Trophoblast cell (in vitro differentiated cells and primary cell): ENCODE measurements around the gene SGTA.

Source experiments
- DNase-seq, 2 donors: peaks; one replicate each; pipeline ENCODE4 v3.0.0-alpha.2; 2016
- H2AFZ ChIP-seq: 2 replicates; pipeline ENCODE4 v1.6.1; 2013; ENCODE audit warnings: low read length, moderate library complexity, mild to moderate bottlenecking; ENCODE audit not compliant: insufficient read depth, poor library complexity
- H2AK5ac ChIP-seq: 2 replicates; pipeline ENCODE4 v1.6.1; 2013; ENCODE audit warnings: mild to moderate bottlenecking, low read length
- H2BK120ac ChIP-seq: 2 replicates; pipeline ENCODE4 v1.6.1; 2013; ENCODE audit warnings: low read length, mild to moderate bottlenecking, moderate library complexity; ENCODE audit not compliant: insufficient read depth, poor library complexity
- H2BK12ac ChIP-seq: 2 replicates; pipeline ENCODE4 v1.6.1; 2013; ENCODE audit warnings: mild to moderate bottlenecking, low read length, moderate library complexity
- H2BK5ac ChIP-seq: 2 replicates; pipeline ENCODE4 v1.6.1; 2013; ENCODE audit warnings: low read length, low read depth, moderate library complexity, mild to moderate bottlenecking; ENCODE audit not compliant: poor library complexity
- H3K14ac ChIP-seq: 2 replicates; pipeline ENCODE4 v1.6.1; 2013; ENCODE audit warnings: mild to moderate bottlenecking, low read length
- H3K18ac ChIP-seq: 2 replicates; pipeline ENCODE4 v1.6.1; 2013; ENCODE audit warnings: mild to moderate bottlenecking, low read length
- H3K23ac ChIP-seq: 2 replicates; pipeline ENCODE4 v1.6.1; 2013; ENCODE audit warnings: low read length
- H3K27ac ChIP-seq: 2 replicates; pipeline ENCODE4 v1.5.1; 2013; ENCODE audit warnings: low read depth, mild to moderate bottlenecking, inconsistent platforms, low read length, moderate library complexity
- H3K27me3 ChIP-seq: 2 replicates; pipeline ENCODE4 v1.6.1; 2013; ENCODE audit warnings: inconsistent platforms, mild to moderate bottlenecking, low read length, moderate library complexity; ENCODE audit not compliant: insufficient read depth
- H3K36me3 ChIP-seq, 2 experiments: 1 replicate in 1 of 2; 2 replicates in 1 of 2; pipeline ENCODE4 v1.6.1; 2013; ENCODE audit warnings: low read length in 2 of 2, mild to moderate bottlenecking in 2 of 2, moderate library complexity in 1 of 2; ENCODE audit not compliant: insufficient read depth in 2 of 2, control insufficient read depth in 1 of 2
- H3K4ac ChIP-seq: 2 replicates; pipeline ENCODE4 v1.6.1; 2013; ENCODE audit warnings: low read depth, mild to moderate bottlenecking, low read length, moderate library complexity
- H3K4me1 ChIP-seq, 2 experiments: 1 replicate in 1 of 2; 2 replicates in 1 of 2; pipeline ENCODE4 v1.6.1; 2013; ENCODE audit warnings: low read length in 2 of 2, mild to moderate bottlenecking in 2 of 2, moderate library complexity in 1 of 2; ENCODE audit not compliant: insufficient read depth in 2 of 2, control insufficient read depth in 1 of 2
- H3K4me2 ChIP-seq: 2 replicates; pipeline ENCODE4 v1.6.1; 2013; ENCODE audit warnings: inconsistent platforms, mild to moderate bottlenecking, low read length, moderate library complexity
- H3K4me3 ChIP-seq: 2 replicates; pipeline ENCODE4 v1.5.1; 2013; ENCODE audit warnings: mild to moderate bottlenecking, low read depth, low read length, inconsistent platforms
- H3K79me1 ChIP-seq: one replicate; pipeline ENCODE4 v1.6.1; 2013; ENCODE audit warnings: low read length
- H3K79me2 ChIP-seq: 2 replicates; pipeline ENCODE4 v1.6.1; 2013; ENCODE audit warnings: low read length, mild to moderate bottlenecking; ENCODE audit not compliant: control insufficient read depth, insufficient read depth, poor library complexity
- H3K9ac ChIP-seq: 2 replicates; pipeline ENCODE4 v1.6.1; 2013; ENCODE audit warnings: mild to moderate bottlenecking, low read length
- H3K9me3 ChIP-seq: 2 replicates; pipeline ENCODE4 v1.6.1; 2013; ENCODE audit warnings: low read depth, mild to moderate bottlenecking, control low read depth, inconsistent platforms, low read length; ENCODE audit not compliant: insufficient read depth
- H4K12ac ChIP-seq: 2 replicates; pipeline ENCODE4 v1.6.1; 2013; ENCODE audit warnings: low read depth, mild to moderate bottlenecking, low read length, moderate library complexity
- H4K8ac ChIP-seq: 2 replicates; pipeline ENCODE4 v1.6.1; 2013; ENCODE audit warnings: low read depth, mild to moderate bottlenecking, low read length, moderate library complexity
- H4K91ac ChIP-seq: one replicate; pipeline ENCODE4 v1.6.1; 2013; ENCODE audit warnings: low read depth, mild to moderate bottlenecking, low read length, moderate library complexity
- WGBS: extraction: QIAGEN DNeasy Blood & Tissue Kit; methylation state at CpG from one replicate; pipeline ENCODE4 v1.1.7; 2013; ENCODE audit warnings: missing lambda C conversion rate; ENCODE audit not compliant: insufficient read length, insufficient coverage; ENCODE audit errors: extremely low coverage; 5-methylcytosine and 5-hydroxymethylcytosine counted together

The SGTA gene

DNA sequence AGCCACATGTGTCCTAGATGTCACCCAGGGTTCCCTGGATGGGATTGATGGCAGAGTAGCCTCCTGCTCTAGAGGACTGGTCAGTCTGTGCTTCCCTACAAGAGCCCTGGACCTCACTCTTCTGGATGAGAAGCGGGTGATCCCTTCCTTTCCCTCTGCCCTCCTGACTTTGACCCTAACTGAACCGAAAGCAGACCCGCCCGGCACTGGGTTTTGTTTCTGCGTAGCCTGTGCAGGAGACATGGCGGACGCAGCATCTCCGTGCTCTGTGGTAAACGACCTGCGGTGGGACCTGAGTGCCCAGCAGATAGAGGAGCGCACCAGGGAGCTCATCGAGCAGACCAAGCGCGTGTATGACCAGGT is 7.1 kb upstream of the SGTA start:
- no peak overlapping the region for H4K8ac ChIP-seq
- H3K4ac ChIP-seq: no peak overlapping the region
- no peak overlapping the region for H3K9ac ChIP-seq
- H3K79me1 ChIP-seq: peaks cover 3% of the 10 kb centered on the region
- no peak overlapping the region for H4K91ac ChIP-seq
- no peak overlapping the region for H4K12ac ChIP-seq
- H2BK5ac ChIP-seq: no peak overlapping the region
- no peaks in the 10 kb centered on the region for H3K27me3 ChIP-seq
- H3K14ac ChIP-seq: no peak overlapping the region
- peaks cover 9% of the 10 kb centered on the region for H3K79me2 ChIP-seq
- no peak overlapping the region for H2AFZ ChIP-seq
- H3K27ac ChIP-seq: no peak overlapping the region
- no CpG with 5 or more reads among the region's 14 CpGs for WGBS
- no peak overlapping the region for H3K23ac ChIP-seq
- peaks cover 5 to 6% of the 10 kb centered on the region in 2 experiments for H3K4me1 ChIP-seq
- no peak for DNase-seq
- no peak overlapping the region for H2BK12ac ChIP-seq
- no peak overlapping the region for H3K4me3 ChIP-seq
- H3K36me3 ChIP-seq: peaks cover 47 to 56% of the 10 kb centered on the region in 2 experiments
- H3K18ac ChIP-seq: no peak overlapping the region
- no peaks in the 10 kb centered on the region for H3K9me3 ChIP-seq
- H2AK5ac ChIP-seq: no peak overlapping the region
- H3K4me2 ChIP-seq: no peak overlapping the region
- no peak overlapping the region for H2BK120ac ChIP-seq

DNA sequence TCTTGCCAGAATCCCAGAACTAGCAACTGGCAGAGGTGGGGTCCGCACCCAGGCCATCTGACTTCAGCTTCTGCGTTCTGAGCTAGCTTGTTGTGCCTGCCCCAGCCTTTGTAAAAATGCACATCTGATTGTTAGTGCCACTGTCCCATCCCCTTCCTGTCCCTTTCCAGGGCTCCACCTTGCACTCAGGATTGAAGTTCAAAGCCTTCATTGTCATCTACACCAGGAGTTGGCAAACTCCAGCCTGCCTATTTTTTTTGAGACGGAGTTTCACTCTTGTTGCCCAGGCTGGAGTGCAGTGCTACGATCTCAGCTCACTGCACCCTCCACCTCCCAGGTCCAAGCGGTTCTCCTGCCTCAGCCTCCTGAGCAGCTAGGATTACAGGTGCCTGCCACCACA is 5.2 kb upstream of the SGTA start:
- no peak overlapping the region for H3K4me2 ChIP-seq
- H2BK12ac ChIP-seq: no peak overlapping the region
- DNase-seq: no peak
- no peak overlapping the region for H4K8ac ChIP-seq
- no peak overlapping the region for H4K12ac ChIP-seq
- peaks cover 9% of the 10 kb centered on the region for H3K79me2 ChIP-seq
- no peak overlapping the region for H3K23ac ChIP-seq
- no peak overlapping the region for H2BK5ac ChIP-seq
- WGBS: no CpG with 5 or more reads among the region's 5 CpGs
- no peak overlapping the region for H3K18ac ChIP-seq
- H2AFZ ChIP-seq: no peak overlapping the region
- H3K4me3 ChIP-seq: no peak overlapping the region
- H3K9ac ChIP-seq: no peak overlapping the region
- no peak overlapping the region for H2BK120ac ChIP-seq
- no peaks in the 10 kb centered on the region for H3K27me3 ChIP-seq
- H3K79me1 ChIP-seq: peaks cover 3% of the 10 kb centered on the region
- H3K36me3 ChIP-seq: peaks cover 34 to 41% of the 10 kb centered on the region in 2 experiments
- H2AK5ac ChIP-seq: no peak overlapping the region
- peak overlapping the region; percentile 29 for H3K4ac ChIP-seq
- no peak overlapping the region for H3K27ac ChIP-seq
- H3K4me1 ChIP-seq: peaks cover 5 to 6% of the 10 kb centered on the region in 2 experiments
- H3K14ac ChIP-seq: no peak overlapping the region
- H4K91ac ChIP-seq: no peak overlapping the region
- H3K9me3 ChIP-seq: no peaks in the 10 kb centered on the region

DNA sequence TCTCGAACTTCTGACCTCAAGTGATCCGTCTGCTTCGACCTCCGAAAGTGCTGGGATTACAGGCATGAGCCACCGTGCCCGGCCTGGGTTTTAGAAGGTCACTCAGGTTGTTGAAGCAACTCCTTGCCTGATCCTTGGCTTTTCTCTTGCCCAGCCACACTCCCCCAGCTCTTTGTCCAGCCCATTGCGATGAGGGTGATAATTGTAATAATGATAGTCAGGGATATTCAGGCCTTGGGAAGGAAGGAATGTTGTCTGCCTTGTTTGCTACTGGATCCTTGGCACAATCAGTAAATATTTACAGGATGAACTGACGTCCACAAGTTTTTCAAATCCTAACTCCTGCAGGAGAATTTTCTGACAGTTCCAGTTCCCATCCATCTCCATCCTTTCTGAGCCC is 4.0 kb upstream of the SGTA start:
- H4K12ac ChIP-seq: no peak overlapping the region
- peaks cover 5 to 9% of the 10 kb centered on the region in 2 experiments for H3K4me1 ChIP-seq
- no peak overlapping the region for H3K27ac ChIP-seq
- no peaks in the 10 kb centered on the region for H3K27me3 ChIP-seq
- H3K4me2 ChIP-seq: no peak overlapping the region
- no peak overlapping the region for H3K14ac ChIP-seq
- H2AFZ ChIP-seq: no peak overlapping the region
- H3K18ac ChIP-seq: no peak overlapping the region
- H3K79me2 ChIP-seq: peaks cover 17% of the 10 kb centered on the region
- DNase-seq: peak; percentile 62 to 89
- H2AK5ac ChIP-seq: no peak overlapping the region
- no peak overlapping the region for H4K8ac ChIP-seq
- H3K36me3 ChIP-seq: peaks cover 28 to 34% of the 10 kb centered on the region in 2 experiments
- no peaks in the 10 kb centered on the region for H3K9me3 ChIP-seq
- no peak overlapping the region for H2BK12ac ChIP-seq
- H2BK120ac ChIP-seq: no peak overlapping the region
- no peak overlapping the region for H4K91ac ChIP-seq
- H2BK5ac ChIP-seq: no peak overlapping the region
- H3K79me1 ChIP-seq: peaks cover 10% of the 10 kb centered on the region
- H3K23ac ChIP-seq: no peak overlapping the region
- no peak overlapping the region for H3K9ac ChIP-seq
- no peak overlapping the region for H3K4me3 ChIP-seq
- peak overlapping the region; percentile 37 for H3K4ac ChIP-seq
- WGBS: no CpG with 5 or more reads among the region's 8 CpGs

DNA sequence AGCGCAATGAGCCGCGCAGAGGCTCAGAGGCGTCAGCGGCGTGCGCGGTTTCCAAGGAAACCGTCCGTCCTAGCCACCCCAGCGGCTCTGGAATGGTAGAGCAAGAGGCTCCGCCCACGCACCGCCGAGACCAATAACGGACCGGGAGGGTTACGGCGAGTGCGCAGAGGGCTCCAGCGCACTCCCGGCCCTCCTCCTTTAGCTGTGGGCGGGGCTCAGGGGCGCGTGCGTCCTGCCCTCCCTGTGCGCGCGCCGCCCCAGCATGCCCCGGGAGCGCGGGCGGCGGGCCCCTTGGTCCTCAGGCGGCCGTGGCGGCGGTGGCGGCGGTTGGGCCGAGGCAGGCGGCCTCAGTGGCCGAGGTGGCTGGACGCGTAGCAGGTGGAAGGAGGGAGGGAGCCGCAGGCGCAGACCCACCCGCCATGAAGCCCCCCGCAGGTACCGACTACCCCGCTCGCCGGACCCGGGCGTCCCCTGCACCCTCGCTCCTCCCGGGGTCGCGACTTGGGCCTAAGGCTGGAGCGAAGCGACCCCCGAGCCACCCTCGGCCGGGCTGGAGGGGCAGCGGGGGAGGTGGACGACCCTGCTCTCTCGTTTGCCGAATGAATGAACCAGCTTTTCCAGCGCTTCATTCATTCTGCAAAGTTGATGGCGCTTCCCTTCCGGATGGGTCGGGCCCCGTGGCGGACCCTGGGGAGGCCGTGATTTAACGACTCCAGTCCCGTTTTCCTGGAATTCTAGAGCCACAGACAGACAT is 2.3 kb upstream of the SGTA start, which contains the start of gene THOP1:
TSS of gene THOP1 (plus strand) at position 260 of the 754 bp plus-strand sequence. CDS start at position 420, 160 bp downstream.
- Histone ChIP-seq H3K79me2 (peaks cover 28% of the 10 kb centered on the region), H3K18ac (peak within 1 kb of the TSS; percentile 43), H2BK5ac (peak within 1 kb of the TSS; percentile 39), H3K4ac (peak within 1 kb of the TSS; percentile 91), H3K27me3 (no peaks in the 10 kb centered on the region), H2BK120ac (peak within 1 kb of the TSS; percentile 25), H3K4me3 (peak within 1 kb of the TSS; percentile 93), H3K4me1 (peaks cover 5 to 11% of the 10 kb centered on the region in 2 experiments), H4K8ac (peak within 1 kb of the TSS; percentile 85), H3K23ac (no peak within 1 kb of the TSS), H4K91ac (peak within 1 kb of the TSS; percentile 71), H3K14ac (peak within 1 kb of the TSS; percentile 89), H3K9ac (peak within 1 kb of the TSS; percentile 94), H4K12ac (peak within 1 kb of the TSS; percentile 31), H3K27ac (peak within 1 kb of the TSS; percentile 12), H3K4me2 (peak within 1 kb of the TSS; percentile 70), H3K36me3 (peaks cover 12 to 17% of the 10 kb centered on the region in 2 experiments), H3K9me3 (no peaks in the 10 kb centered on the region), H2AK5ac (peak within 1 kb of the TSS; percentile 55), H2AFZ (peak within 1 kb of the TSS; percentile 46), H2BK12ac (no peak within 1 kb of the TSS), H3K79me1 (peaks cover 10% of the 10 kb centered on the region)
- DNase-seq: peak; percentile 100
- no CpG with 5 or more reads among the region's 78 CpGs for WGBS
